HG02642 (cell line): Measurements from ENCODE around the gene MORC2.

Experiments
- ATAC-seq: cut with Tn5 transposase; IDR thresholded peaks from one replicate; pipeline ENCODE4 v1.9.1; 2021; ENCODE audit warnings: mild to moderate bottlenecking; ENCODE audit not compliant: unreplicated experiment, poor library complexity

The MORC2 gene

GRCh38 chr22:30968015-30968923, at the start of gene MORC2:
Gene MORC2, minus strand, starts transcription at chr22:30968774. Its CDS starts 885 bp downstream, at chr22:30967889.
- ATAC-seq = peak; percentile 0

GRCh38 chr22:31005535-31005934, 37.0 kb upstream of the MORC2 start:
- ATAC-seq = no peak

GRCh38 chr22:31001124-31001770, 32.7 kb upstream of the MORC2 start:
- no peak for ATAC-seq

GRCh38 chr22:30998329-30998728, 29.8 kb upstream of the MORC2 start:
- no peak for ATAC-seq

- ATAC-seq = no peak
These were observed 27.9 kb upstream of the MORC2 start for GRCh38 chr22:30996462-30996861.

- ATAC-seq = no peak
These were observed 26.4 kb upstream of the MORC2 start for GRCh38 chr22:30994960-30995359.

GRCh38 chr22:30992565-30992964, 24.0 kb upstream of the MORC2 start:
- no peak for ATAC-seq

GRCh38 chr22:30990690-30991089, 22.1 kb upstream of the MORC2 start:
- no peak for ATAC-seq

- no peak for ATAC-seq
These were observed 20.9 kb upstream of the MORC2 start for GRCh38 chr22:30989474-30989873.

GRCh38 chr22:30985561-30986208, 17.1 kb upstream of the MORC2 start:
- ATAC-seq = no peak

- no peak for ATAC-seq
These were observed 15.7 kb upstream of the MORC2 start for GRCh38 chr22:30984317-30984716.

- ATAC-seq = no peak
These were observed 13.9 kb upstream of the MORC2 start for GRCh38 chr22:30982512-30982911.

- no peak for ATAC-seq
These were observed 11.4 kb upstream of the MORC2 start for GRCh38 chr22:30979932-30980331.

- ATAC-seq = no peak
These were observed 9.9 kb upstream of the MORC2 start for GRCh38 chr22:30978304-30978962.

- ATAC-seq = no peak
These were observed 1.8 kb upstream of the MORC2 start for GRCh38 chr22:30970356-30970746.

GRCh38 chr22:30969532-30970355, 1.2 kb upstream of the MORC2 start:
- peak; percentile 43 for ATAC-seq

- peak; percentile 91 for ATAC-seq
These were observed 454 bp upstream of the MORC2 start, which contains the start of gene TUG1 for GRCh38 chr22:30968924-30969531. Gene TUG1, plus strand, starts transcription at chr22:30969265.

- no peak for ATAC-seq
These were observed 3.7 kb downstream of the MORC2 start for GRCh38 chr22:30964858-30965257.

- ATAC-seq = no peak
These were observed 13.4 kb downstream of the MORC2 start for GRCh38 chr22:30955153-30955552.
